ENCODE measurements around the gene FBXO46. TPM values are rescaled to one million over a fixed set of nuclear protein-coding genes. Genes with fewer than 3 reads are reported as not detected.

FBXO46 gene
- total and polyA plus RNA-seq, 2 donors (not counting 3 experiments of a cell fraction or from before 2014, with no cell fraction given) = 7.7 to 21.2 TPM

DNA sequence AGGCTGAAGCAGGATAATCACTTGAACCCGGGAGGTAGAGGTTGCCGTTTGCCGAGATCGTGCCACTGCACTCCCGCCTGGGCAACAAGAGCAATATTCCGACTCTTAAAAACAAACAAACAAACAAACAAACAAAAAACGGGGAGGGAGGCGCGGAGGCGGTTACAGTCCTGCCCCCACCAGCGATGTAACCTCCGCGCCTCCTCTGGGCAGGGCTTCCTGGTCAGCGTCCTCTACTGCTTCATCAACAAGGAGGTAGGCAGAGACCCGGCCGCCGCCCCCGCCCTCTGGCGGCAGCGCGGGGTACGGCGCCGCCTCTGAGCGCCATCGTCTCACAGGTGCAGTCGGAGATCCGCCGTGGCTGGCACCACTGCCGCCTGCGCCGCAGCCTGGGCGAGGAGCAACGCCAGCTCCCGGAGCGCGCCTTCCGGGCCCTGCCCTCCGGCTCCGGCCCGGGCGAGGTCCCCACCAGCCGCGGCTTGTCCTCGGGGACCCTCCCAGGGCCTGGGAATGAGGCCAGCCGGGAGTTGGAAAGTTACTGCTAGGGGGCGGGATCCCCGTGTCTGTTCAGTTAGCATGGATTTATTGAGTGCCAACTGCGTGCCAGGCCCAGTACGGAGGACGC is 49.2 kb downstream of the FBXO46 start:
- H4K20me1 ChIP-seq (replicated peaks; ENCODE audit: control insufficient read depth, extremely low read depth, insufficient read depth, low read length) = no peaks in the 10 kb centered on the region
- FAIRE-seq = peak; percentile 90
- dilution Hi-C loops (cut with MboI; ENCODE audit: extremely low pct_ligation_motif_present, low sequenced_read_pairs) (no loop called here), intact Hi-C loops (cut with micrococcal nuclease) (loop anchor here (1.0 kb wide), 1 partner anchor 11 kb away; the partner anchor contains the start of gene QPCTL)
- peaks cover 11% of the 10 kb centered on the region for H3K4me1 ChIP-seq (ENCODE audit: control insufficient read depth, extremely low read depth, insufficient read depth, low read length)
- no peaks in the 10 kb centered on the region for H3K27me3 ChIP-seq (ENCODE audit: control insufficient read depth in 2 of 2, insufficient read depth in 2 of 2, low read length in 2 of 2)
- POLR2A ChIA-PET = no interaction called here
- peaks cover 0 to 11% of the 10 kb centered on the region in 2 experiments for H3K36me3 ChIP-seq (ENCODE audit: control insufficient read depth in 2 of 2, extremely low read depth in 1 of 2, insufficient read depth in 2 of 2, low read length in 2 of 2)
- peak; percentile 62 for TF ChIP-seq POLR2AphosphoS5 (IDR thresholded peaks at IDR 0.05; ENCODE audit: insufficient read depth, low read depth, low read length)
- TF ChIP-seq, protein P1, sequence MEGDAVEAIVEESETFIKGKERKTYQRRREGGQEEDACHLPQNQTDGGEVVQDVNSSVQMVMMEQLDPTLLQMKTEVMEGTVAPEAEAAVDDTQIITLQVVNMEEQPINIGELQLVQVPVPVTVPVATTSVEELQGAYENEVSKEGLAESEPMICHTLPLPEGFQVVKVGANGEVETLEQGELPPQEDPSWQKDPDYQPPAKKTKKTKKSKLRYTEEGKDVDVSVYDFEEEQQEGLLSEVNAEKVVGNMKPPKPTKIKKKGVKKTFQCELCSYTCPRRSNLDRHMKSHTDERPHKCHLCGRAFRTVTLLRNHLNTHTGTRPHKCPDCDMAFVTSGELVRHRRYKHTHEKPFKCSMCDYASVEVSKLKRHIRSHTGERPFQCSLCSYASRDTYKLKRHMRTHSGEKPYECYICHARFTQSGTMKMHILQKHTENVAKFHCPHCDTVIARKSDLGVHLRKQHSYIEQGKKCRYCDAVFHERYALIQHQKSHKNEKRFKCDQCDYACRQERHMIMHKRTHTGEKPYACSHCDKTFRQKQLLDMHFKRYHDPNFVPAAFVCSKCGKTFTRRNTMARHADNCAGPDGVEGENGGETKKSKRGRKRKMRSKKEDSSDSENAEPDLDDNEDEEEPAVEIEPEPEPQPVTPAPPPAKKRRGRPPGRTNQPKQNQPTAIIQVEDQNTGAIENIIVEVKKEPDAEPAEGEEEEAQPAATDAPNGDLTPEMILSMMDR (IDR thresholded peaks at IDR 0.05; ENCODE audit: extremely low read depth in 1 of 2, insufficient read depth in 1 of 2, low read depth in 1 of 2, low read length in 2 of 2) = peak; percentile 94 to 98
- TF ChIP-seq GATA2 (IDR thresholded peaks at IDR 0.05; ENCODE audit: insufficient read depth, insufficient read length, low read depth, low read length) = no peak
- DNase-seq (ENCODE audit: low read depth, low spot score) = peak; percentile 92
- H3K4me2 ChIP-seq (ENCODE audit: insufficient read depth, low read length) = peak overlapping the region; percentile 76
- no peak overlapping the region for H3K27ac ChIP-seq (ENCODE audit: insufficient read depth, low read depth, low read length)
- peak overlapping the region; percentile 96 for H2AFZ ChIP-seq (ENCODE audit: low read depth, low read length)
- no peaks in the 10 kb centered on the region for H3K9me1 ChIP-seq (replicated peaks; ENCODE audit: control insufficient read depth, extremely low read depth, insufficient read depth, low read length)
- CTCF ChIA-PET = interaction anchor here (1.1 to 5.3 kb wide), 6 partner anchors 11 to 242 kb away, joined by 4 to 55 read pairs (median 6); partner anchors contain the start of genes QPCTL and SNRPD2
- H3K4me3 ChIP-seq (replicated peaks in 1 of 3; ENCODE audit: insufficient read depth in 1 of 3, low read depth in 1 of 3, low read length in 3 of 3) = peak overlapping the region; percentile 23 to 55 (median 36)
- no peak overlapping the region for H3K9ac ChIP-seq (replicated peaks; ENCODE audit: extremely low read depth, insufficient read depth, low read length)
- no peaks in the 10 kb centered on the region for H3K79me2 ChIP-seq (ENCODE audit: control insufficient read depth, insufficient read depth, low read length)
- H3K9me3 ChIP-seq (replicated peaks; ENCODE audit: control insufficient read depth, insufficient read depth, low read length) = no peaks in the 10 kb centered on the region
- BruUV-seq (replicated peaks) = no TSS peak

Data from endothelial cell of umbilical vein (primary cell).